HG02588 (cell line): ENCODE results near the gene TWF1.
"Not testable (repeated sequence)": the region's sequence is repeated elsewhere in the genome, so short reads cannot be mapped to it uniquely, and the experiment has no call there.

Experiments used
- ATAC-seq: cut with Tn5 transposase; IDR thresholded peaks from one replicate; pipeline ENCODE4 v1.9.1; 2021; ENCODE audit warnings: mild to moderate bottlenecking, moderate library complexity; ENCODE audit not compliant: unreplicated experiment

The TWF1 gene

DNA sequence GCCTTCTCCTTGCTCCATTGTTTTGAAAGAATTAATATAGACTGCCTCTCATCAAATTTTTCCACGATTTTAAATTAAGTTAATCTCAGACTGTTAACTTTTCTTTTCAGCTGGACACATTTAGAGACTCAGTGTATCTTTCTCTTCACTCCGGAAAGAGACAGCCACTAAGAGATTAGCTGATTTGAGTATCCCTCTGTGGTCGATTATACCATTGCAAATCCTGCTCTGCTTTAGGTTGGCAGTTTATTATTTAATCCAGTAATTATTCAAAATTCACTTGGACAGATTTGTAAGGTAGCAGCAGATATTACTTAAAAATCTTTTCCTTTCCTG lies 588 bp upstream of the TWF1 start:
- ATAC-seq = no peak

- no peak for ATAC-seq
Observed at GRCh38 chr12:43805149-43805859, 813 bp downstream of the TWF1 start.

- no peak for ATAC-seq
Observed at GRCh38 chr12:43797561-43798217, 8.4 kb downstream of the TWF1 start.

DNA sequence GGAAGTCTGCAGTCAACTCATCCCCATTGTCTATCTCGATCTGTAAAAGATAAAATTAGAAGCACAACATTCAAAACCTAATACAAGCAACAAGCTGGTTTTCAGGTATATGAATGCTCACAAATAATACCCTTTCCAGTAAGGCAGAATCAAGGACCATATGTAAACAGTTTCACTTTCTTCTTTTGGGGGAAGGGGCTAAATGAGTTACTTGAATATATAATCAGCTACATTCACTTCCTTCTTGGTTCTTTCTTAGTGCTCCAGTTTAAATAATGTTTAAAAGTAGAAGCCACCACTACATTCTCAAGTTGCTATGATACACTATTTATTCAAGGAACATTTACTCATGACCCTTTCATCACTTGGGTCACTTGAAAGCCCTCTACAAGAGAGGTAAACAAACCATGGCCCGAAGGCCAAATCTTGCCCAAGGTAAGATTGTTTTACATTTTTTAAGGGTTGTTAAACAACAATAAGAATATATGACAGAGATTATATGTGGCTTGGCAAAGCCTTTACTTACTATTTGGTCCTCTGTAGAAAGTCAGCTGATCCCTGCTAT lies 10.3 kb downstream of the TWF1 start:
- ATAC-seq = no peak

- no peak for ATAC-seq
Observed at GRCh38 chr12:43789941-43790340, 16.2 kb downstream of the TWF1 start.

DNA sequence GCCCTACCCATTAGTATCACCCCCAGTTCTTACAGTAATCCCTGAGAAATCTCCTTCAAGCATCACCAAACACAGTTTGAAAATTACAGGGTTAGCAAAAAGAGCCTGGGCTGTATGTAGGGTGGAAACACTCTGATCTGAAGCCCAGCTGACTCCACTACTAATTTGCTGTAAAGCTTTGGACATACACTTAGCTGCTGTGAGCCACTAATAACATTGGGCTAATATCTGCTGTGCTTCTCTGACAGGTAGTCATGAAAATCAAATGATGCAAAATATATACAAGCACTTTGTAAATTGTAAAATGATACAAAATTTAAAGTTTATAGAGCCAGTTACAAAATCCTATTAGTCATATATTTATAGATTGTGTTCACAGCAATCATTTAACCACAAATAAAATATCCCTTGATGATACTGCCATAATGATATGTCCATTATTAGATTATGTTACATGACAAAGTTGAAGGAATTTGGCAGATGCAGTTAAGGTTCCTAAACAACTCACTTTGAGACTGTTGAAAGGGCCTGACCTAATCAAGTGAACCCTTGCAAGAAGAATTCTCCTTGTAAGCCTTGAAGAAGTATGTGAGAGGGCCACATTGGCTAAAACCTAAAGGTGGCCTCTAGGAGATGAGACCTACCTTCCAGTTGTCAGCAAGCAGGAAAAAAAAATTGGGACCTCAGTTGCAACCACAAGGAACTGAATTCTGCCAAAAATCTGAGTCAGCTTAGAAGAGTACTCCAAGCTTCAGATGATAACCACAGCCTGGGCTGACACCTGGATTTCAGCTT lies 19.0 kb downstream of the TWF1 start:
- ATAC-seq = no peak

- ATAC-seq = no peak
Observed at GRCh38 chr12:43776498-43776897, 29.6 kb downstream of the TWF1 start.

GRCh38 chr12:43766291-43766690 lies 39.8 kb downstream of the TWF1 start:
- ATAC-seq = no peak

GRCh38 chr12:43764528-43764927 lies 41.6 kb downstream of the TWF1 start:
- no peak for ATAC-seq

DNA sequence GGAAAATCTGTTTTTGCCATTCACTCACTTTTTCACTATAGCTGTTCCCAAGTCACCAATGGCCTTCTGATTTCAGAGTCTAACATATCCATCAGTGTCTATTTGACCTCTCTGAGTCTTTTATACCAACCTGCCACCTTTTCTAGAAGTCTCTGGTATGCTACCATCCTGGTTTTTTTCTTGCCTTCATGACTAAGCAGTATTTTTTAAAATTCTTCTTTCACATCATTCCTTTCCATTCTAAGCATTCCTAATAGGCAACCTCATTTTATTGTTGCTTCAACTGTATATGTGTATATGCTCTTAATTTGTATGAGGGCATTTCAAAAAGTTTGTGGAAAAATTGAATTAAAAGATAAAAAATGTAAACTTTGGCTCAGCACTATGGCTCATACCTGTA lies 42.3 kb downstream of the TWF1 start:
- no peak for ATAC-seq

DNA sequence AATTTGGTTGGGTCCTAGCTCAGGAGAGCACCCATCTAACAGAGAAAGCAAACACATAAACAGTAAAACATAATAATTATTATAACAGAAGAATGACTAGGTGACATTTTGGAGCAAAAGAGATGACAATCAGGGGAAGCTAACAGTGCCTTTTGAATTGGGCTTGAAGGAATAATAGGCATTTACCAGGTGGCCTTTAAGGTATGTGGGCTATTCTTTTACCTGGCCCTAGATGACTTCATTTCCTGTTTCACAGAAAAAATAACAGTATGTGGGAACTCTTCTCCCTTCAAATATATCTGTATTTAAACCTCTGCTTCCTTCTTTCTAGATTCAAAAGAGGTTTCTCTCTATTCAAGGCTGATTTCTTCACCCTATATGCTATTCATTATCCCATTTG lies 43.5 kb downstream of the TWF1 start:
- no peak for ATAC-seq

GRCh38 chr12:43761500-43761899 lies 44.6 kb downstream of the TWF1 start:
- no peak for ATAC-seq

DNA sequence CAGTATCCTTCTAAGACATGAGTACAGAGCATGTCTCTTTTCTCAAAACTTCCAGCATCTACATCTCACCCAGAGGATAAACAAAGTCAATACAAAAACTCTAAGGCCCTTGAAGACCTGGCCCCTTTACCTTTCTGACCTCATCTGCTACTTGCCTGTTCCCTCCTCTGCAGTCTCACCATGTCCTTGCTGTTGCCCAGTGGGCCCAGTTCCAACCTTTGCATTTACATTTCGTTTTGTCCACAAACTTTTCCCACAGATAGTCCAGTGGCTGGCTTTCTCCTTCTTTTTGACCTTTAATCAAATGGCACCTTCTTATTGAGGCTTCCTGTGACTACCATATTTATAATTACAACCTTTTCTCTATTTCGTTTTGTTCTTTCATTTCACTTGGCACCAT lies 45.7 kb downstream of the TWF1 start:
- ATAC-seq = no peak

GRCh38 chr12:43758728-43759563 lies 47.2 kb downstream of the TWF1 start, which contains the start of the genes IRAK4 and PUS7L:
Gene IRAK4 (plus strand): TSS chr12:43758951. CDS start chr12:43768112, 9,161 bp downstream.
Gene PUS7L (minus strand): TSS chr12:43758790. CDS start chr12:43755245, 3,545 bp downstream.
- ATAC-seq = peak; percentile 94

DNA sequence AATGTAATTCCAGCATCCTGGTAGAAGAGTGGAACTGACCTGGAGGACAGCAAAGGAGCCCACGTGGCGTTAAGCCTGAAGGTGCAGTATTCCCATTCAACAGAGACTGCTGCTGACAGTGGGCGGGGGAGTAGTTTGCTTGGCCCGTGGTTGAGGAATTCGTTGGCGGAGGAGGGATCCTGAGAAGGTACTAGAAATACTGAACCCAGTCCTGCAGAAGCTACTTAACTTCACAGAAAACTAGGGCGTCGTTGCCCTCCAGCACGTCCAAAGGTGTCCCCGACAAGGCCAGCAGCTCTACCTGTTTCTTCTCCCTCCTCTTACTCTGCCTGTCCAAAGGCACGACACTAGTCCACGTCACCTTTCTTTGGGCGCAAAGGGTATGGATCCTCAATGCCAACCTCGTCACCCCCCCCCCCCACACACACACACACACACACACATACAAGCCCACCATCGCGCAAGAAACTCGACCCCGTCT lies 47.8 kb downstream of the TWF1 start:
- ATAC-seq = peak; percentile 5

GRCh38 chr12:43754015-43754414 lies 52.1 kb downstream of the TWF1 start:
- ATAC-seq = no peak

- ATAC-seq = not testable (repeated sequence)
Observed at GRCh38 chr12:43751360-43751759, 54.8 kb downstream of the TWF1 start.

GRCh38 chr12:43750814-43751213 lies 55.3 kb downstream of the TWF1 start:
- no peak for ATAC-seq

DNA sequence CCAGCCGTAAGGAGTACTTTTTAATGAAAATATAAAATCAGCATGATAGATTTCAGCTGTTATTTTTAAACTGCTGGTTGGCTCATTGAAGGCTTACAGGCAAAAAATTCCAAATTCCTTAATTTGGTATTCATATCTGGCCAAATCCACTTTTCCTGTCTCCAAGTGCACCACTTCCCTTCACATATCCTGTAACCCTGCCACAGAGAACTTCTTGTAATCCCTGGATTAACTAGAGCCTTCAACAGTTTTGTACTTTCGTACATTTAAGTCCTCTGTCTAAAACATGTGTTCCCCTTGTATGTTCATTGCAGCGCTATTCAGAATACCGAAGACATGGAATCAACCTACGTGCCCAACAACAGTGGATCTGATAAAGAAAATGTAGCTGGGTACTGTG lies 57.1 kb downstream of the TWF1 start:
- no peak for ATAC-seq

DNA sequence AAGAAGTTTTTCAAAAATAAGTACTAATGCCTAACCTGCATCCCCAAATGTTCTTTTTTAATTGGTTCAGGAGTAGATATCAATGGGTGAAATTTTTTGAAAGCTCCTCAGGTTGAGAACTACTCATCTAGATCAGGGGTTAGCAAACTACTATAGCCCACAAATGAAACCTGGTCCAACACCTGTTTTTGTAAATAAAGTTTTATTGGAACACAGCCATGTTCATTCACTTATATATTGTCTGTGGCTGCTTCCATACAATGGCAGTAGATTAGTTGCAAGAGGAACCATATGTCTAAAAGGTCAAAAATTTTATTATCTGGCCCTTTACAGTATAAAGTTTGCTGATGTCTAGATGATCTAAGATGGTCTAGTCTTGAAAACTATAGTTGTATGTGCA lies 61.3 kb downstream of the TWF1 start:
- no peak for ATAC-seq
